Panc1 (cell line): ENCODE measurements around the gene CHST8. TPM values are rescaled to one million over a fixed set of nuclear protein-coding genes. Genes with fewer than 3 reads are reported as not detected.

Experiments used
- ATAC-seq: fragments of 200-7000 bp; cut with Tn5 transposase; 2 replicates; pipeline ENCODE4 v1.9.1; 2020; ENCODE audit warnings: mild to moderate bottlenecking, moderate library complexity
- BruUV-seq: library from RNA; stranded (reverse); fragments of 400-500 nt; replicated peaks from 2 replicates; lab custom pipeline; 2021; lab: Mats Ljungman, UMichigan
- CTCF ChIA-PET: fragments of 300-600 bp; sonication (Branson Sonifier 250); formaldehyde crosslinking; loops from one replicate; lab custom pipeline; 2022; ENCODE audit warnings: antibody characterized with exemption; lab: Charles Lee
- POLR2A ChIA-PET: fragments of 300-600 bp; sonication (Branson Sonifier 250); formaldehyde crosslinking; loops from one replicate; lab custom pipeline; 2022; ENCODE audit warnings: antibody characterized with exemption; lab: Charles Lee
- DNase-seq: peaks from one replicate; pipeline ENCODE4 v3.0.0-alpha.2; 2010; ENCODE audit warnings: low read depth, low spot score
- H3K27ac ChIP-seq: 2 replicates; pipeline ENCODE4 v1.5.1; 2011; ENCODE audit warnings: mild to moderate bottlenecking, low read length, inconsistent platforms
- H3K27me3 ChIP-seq: fragments of 200-500 bp; sonication (Bioruptor generic); 2 replicates; pipeline ENCODE4 v1.6.0; 2014; ENCODE audit warnings: low read length, inconsistent platforms; ENCODE audit not compliant: control insufficient read depth, insufficient read depth
- H3K36me3 ChIP-seq: fragments of 200-500 bp; sonication (Bioruptor generic); 2 replicates; pipeline ENCODE4 v1.5.1; 2014; ENCODE audit warnings: inconsistent platforms, mild to moderate bottlenecking, low read length, moderate library complexity; ENCODE audit not compliant: control insufficient read depth, insufficient read depth
- H3K4me1 ChIP-seq: 2 replicates; pipeline ENCODE4 v1.5.1; 2011; ENCODE audit warnings: inconsistent platforms, mild to moderate bottlenecking, low read length, moderate library complexity; ENCODE audit not compliant: control insufficient read depth, insufficient read depth
- H3K4me3 ChIP-seq, 2 experiments: 2 replicates each; pipeline ENCODE4 v1.5.1; 2011 to 2012; ENCODE audit warnings: low read depth in 2 of 2, low read length in 2 of 2, mild to moderate bottlenecking in 2 of 2, inconsistent platforms in 1 of 2, moderate library complexity in 1 of 2
- H3K9me3 ChIP-seq: fragments of 200-500 bp; sonication (Bioruptor generic); 2 replicates; pipeline ENCODE4 v1.5.1; 2014; ENCODE audit warnings: low read depth, mild to moderate bottlenecking, inconsistent platforms, low read length, moderate library complexity; ENCODE audit not compliant: control insufficient read depth, insufficient read depth
- POLR2AphosphoS5 ChIP-seq: IDR thresholded peaks from 2 replicates; pipeline ENCODE4 v1.6.1; 2012; ENCODE audit warnings: mild to moderate bottlenecking, low read depth, low read length, moderate library complexity
- SIN3A ChIP-seq: IDR thresholded peaks from 2 replicates; pipeline ENCODE4 v1.6.1; 2012; ENCODE audit warnings: low read depth, mild to moderate bottlenecking, low read length, moderate library complexity, borderline replicate concordance; ENCODE audit not compliant: insufficient read depth
- TCF7L2 ChIP-seq: IDR thresholded peaks from 2 replicates; pipeline ENCODE4 v1.6.1; 2011; ENCODE audit warnings: mild to moderate bottlenecking, low read depth, low read length, inconsistent platforms
- in situ Hi-C: cut with HindIII; loops from 2 replicates; pipeline ENCODE4 v1.10.0; 2016; ENCODE audit warnings: low sequenced_read_pairs, low pct_unique_long_range_greater_than_20kb
- intact Hi-C: fragments of 100-400 bp; cut with micrococcal nuclease; formaldehyde crosslinking; loops from one replicate; pipeline ENCODE4 v1.10.0; 2022; ENCODE audit not compliant: unreplicated experiment
- total RNA-seq: library from RNA; stranded (reverse); gene quantifications from one replicate; pipeline ENCODE4 v1.2.1, GENCODE V29; 2021; ENCODE audit not compliant: unreplicated experiment
- TF ChIP-seq, protein P1 (sequence below), 2 experiments: IDR thresholded peaks; 2 replicates each; pipeline ENCODE4 v1.6.1; 2011 to 2012; ENCODE audit warnings: low read depth in 2 of 2, control low read depth in 1 of 2, low read length in 1 of 2, mild to moderate bottlenecking in 1 of 2, moderate library complexity in 1 of 2; ENCODE audit not compliant: insufficient read depth in 1 of 2
- TF ChIP-seq, protein P2 (sequence below): fragments of 450-650 bp; IDR thresholded peaks from 2 replicates; pipeline ENCODE4 v1.5.1; 2017; ENCODE audit warnings: mild to moderate bottlenecking

CHST8 gene
- total RNA-seq, 1 experiment from 2014 or later = 0.28 TPM

DNA sequence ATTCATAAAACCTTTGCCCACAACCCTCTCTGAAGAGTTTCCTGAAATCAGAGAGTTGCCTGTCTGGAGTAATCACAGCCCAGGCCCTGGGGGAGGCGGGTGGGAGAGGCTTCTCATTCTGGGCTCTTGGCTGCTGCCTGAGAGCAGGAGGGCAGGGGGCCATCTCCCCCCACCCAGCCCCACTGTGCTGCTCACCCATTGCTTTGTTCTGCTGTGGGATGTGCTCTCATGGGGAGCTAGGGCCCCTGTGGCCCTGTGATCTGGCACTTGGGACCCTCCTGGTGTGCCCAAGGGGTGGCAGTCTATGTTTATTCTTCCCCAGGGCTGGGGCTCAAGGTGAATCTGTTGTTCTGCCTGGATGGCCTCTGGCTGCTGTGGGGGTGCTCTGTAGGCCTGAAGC lies 181.0 kb downstream of the CHST8 start:
- H3K4me1 ChIP-seq = no peaks in the 10 kb centered on the region
- BruUV-seq = no TSS peak
- ChIA-PET CTCF (no interaction called here), POLR2A (no interaction called here)
- no peaks in the 10 kb centered on the region for H3K9me3 ChIP-seq
- no peak for ATAC-seq
- intact Hi-C loops (no loop called here), in situ Hi-C loops (no loop called here)
- H3K27ac ChIP-seq = no peak overlapping the region
- DNase-seq = no peak
- no peak overlapping the region for H3K4me3 ChIP-seq
- 0 out of 2 replicates have a peak, but pooled peaks cover 3% of the 10 kb centered on the region for H3K36me3 ChIP-seq
- TF ChIP-seq, protein P1, sequence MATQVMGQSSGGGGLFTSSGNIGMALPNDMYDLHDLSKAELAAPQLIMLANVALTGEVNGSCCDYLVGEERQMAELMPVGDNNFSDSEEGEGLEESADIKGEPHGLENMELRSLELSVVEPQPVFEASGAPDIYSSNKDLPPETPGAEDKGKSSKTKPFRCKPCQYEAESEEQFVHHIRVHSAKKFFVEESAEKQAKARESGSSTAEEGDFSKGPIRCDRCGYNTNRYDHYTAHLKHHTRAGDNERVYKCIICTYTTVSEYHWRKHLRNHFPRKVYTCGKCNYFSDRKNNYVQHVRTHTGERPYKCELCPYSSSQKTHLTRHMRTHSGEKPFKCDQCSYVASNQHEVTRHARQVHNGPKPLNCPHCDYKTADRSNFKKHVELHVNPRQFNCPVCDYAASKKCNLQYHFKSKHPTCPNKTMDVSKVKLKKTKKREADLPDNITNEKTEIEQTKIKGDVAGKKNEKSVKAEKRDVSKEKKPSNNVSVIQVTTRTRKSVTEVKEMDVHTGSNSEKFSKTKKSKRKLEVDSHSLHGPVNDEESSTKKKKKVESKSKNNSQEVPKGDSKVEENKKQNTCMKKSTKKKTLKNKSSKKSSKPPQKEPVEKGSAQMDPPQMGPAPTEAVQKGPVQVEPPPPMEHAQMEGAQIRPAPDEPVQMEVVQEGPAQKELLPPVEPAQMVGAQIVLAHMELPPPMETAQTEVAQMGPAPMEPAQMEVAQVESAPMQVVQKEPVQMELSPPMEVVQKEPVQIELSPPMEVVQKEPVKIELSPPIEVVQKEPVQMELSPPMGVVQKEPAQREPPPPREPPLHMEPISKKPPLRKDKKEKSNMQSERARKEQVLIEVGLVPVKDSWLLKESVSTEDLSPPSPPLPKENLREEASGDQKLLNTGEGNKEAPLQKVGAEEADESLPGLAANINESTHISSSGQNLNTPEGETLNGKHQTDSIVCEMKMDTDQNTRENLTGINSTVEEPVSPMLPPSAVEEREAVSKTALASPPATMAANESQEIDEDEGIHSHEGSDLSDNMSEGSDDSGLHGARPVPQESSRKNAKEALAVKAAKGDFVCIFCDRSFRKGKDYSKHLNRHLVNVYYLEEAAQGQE (IDR thresholded peaks at IDR 0.05; ENCODE audit: insufficient read depth in 1 of 2, low read depth in 2 of 2, low read length in 1 of 2) = no peak
- TF ChIP-seq TCF7L2 (no peak), POLR2AphosphoS5 (no peak), SIN3A (no peak)
- TF ChIP-seq, protein P2, sequence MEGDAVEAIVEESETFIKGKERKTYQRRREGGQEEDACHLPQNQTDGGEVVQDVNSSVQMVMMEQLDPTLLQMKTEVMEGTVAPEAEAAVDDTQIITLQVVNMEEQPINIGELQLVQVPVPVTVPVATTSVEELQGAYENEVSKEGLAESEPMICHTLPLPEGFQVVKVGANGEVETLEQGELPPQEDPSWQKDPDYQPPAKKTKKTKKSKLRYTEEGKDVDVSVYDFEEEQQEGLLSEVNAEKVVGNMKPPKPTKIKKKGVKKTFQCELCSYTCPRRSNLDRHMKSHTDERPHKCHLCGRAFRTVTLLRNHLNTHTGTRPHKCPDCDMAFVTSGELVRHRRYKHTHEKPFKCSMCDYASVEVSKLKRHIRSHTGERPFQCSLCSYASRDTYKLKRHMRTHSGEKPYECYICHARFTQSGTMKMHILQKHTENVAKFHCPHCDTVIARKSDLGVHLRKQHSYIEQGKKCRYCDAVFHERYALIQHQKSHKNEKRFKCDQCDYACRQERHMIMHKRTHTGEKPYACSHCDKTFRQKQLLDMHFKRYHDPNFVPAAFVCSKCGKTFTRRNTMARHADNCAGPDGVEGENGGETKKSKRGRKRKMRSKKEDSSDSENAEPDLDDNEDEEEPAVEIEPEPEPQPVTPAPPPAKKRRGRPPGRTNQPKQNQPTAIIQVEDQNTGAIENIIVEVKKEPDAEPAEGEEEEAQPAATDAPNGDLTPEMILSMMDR = no peak
- H3K27me3 ChIP-seq = no peaks in the 10 kb centered on the region

DNA sequence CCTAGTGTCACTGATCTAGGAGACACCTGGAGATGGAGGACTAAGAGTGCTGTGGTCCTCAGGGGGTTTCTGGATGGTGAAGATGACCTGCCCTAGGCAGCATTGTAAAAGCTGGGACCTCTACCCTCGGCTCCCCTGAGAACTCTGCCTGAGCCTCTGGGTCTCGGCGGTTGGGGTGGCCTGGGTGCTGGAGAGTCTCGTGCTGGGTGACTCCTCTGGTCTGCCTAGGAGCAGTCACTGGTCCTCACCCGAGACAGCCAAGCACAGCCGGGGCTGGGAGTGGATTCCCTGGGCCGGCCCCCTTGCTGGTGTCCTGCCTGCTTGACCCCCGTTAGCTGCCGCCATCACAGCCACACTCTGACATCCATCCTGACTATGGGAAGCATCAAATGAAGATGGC lies 181.6 kb downstream of the CHST8 start:
- intact Hi-C loops = no loop called here
- H3K36me3 ChIP-seq = 0 out of 2 replicates have a peak, but pooled peaks cover 3% of the 10 kb centered on the region
- no peak for ATAC-seq
- ChIA-PET CTCF (interaction anchor here (0.5 kb wide), 1 partner anchor 40 kb away, joined by 9 read pairs; no protein-coding TSS in a partner anchor), POLR2A (no interaction called here)
- H3K27ac ChIP-seq = no peak overlapping the region
- no peak overlapping the region for H3K4me3 ChIP-seq
- in situ Hi-C loops = no loop called here
- BruUV-seq = no TSS peak
- H3K27me3 ChIP-seq = no peaks in the 10 kb centered on the region
- H3K4me1 ChIP-seq = no peaks in the 10 kb centered on the region
- H3K9me3 ChIP-seq = no peaks in the 10 kb centered on the region
- DNase-seq = no peak
- TF ChIP-seq POLR2AphosphoS5 (no peak), SIN3A (no peak), TCF7L2 (no peak)
- TF ChIP-seq, protein P1 (IDR thresholded peaks at IDR 0.05; ENCODE audit: insufficient read depth in 1 of 2, low read depth in 2 of 2, low read length in 1 of 2) = no peak
- TF ChIP-seq, protein P2 = no peak
